ENCODE data around the gene WNT11. TPM values are rescaled to one million over a fixed set of nuclear protein-coding genes. Genes with fewer than 3 reads are reported as not detected.

Gene WNT11
- polyA plus RNA-seq, 1 donor (not counting 4 experiments of a cell fraction or from before 2014, with no cell fraction given), result not detected

DNA sequence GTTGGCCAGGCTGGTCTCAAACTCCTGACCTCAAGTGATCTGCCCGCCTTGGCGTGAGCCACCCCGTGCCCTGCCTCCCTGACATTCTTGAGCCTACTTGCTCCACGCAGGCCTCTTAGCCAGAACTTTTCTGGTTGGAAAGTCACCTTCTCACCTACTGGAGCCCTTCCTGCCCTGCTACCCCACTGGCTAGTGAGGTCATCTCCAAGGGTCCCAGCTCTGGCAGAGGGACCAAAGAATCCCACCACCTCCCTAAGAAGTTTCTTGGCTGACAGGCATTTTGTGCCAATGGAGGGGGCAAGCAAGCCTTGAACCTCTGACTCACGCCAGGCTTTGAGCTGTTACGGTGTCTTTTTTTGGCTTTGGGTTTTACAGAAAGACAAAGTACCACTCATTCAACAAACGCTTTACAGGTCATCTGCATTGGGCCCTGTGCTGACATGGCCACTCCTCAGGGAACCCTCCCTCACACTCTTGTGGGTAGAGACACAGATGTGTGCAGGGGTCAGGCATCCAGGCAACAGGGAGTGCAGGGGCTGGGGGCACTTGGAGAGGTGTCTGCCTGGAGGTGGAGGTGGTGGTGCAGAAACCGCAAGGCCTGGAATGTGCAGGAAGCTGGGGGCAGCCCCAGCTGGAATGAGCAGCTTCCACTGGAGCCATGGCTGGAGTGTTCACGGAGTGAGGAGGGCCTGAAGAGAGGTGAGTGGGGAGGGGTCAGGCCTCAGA, 27.1 kb upstream of the WNT11 start:
- Histone ChIP-seq H3K9ac (ENCODE audit: control insufficient read depth, extremely low read depth, insufficient read depth, low read length) (no peak overlapping the region), H3K27me3 (ENCODE audit: control insufficient read depth, extremely low read depth, insufficient read depth, low read length) (peaks cover 9% of the 10 kb centered on the region), H3K27ac (ENCODE audit: control insufficient read depth, insufficient read depth, low read length) (no peak overlapping the region), H3K4me1 (ENCODE audit: control insufficient read depth, extremely low read depth, insufficient read depth, low read length) (no peaks in the 10 kb centered on the region), H4K20me1 (ENCODE audit: control insufficient read depth, extremely low read depth, insufficient read depth, low read length) (no peaks in the 10 kb centered on the region), H3K9me3 (ENCODE audit: control insufficient read depth, low read depth, low read length) (no peaks in the 10 kb centered on the region), H3K4me3 (ENCODE audit: control insufficient read depth in 2 of 3, extremely low read depth in 1 of 3, insufficient read depth in 2 of 3, low read depth in 1 of 3, low read length in 3 of 3) (no peak overlapping the region), H3K79me2 (ENCODE audit: control insufficient read depth, insufficient read depth, low read length) (no peaks in the 10 kb centered on the region), H3K4me2 (ENCODE audit: control insufficient read depth, extremely low read depth, insufficient read depth, low read depth, low read length) (no peak overlapping the region), H3K36me3 (ENCODE audit: control insufficient read depth in 2 of 2, extremely low read depth in 1 of 2, insufficient read depth in 2 of 2, low read length in 2 of 2) (no peaks in the 10 kb centered on the region), H2AFZ (ENCODE audit: control insufficient read depth, low read length) (no peak overlapping the region), H3K9me1 (ENCODE audit: control insufficient read depth, extremely low read depth, insufficient read depth, low read length) (no peaks in the 10 kb centered on the region)
- FAIRE-seq (no peak), DNase-seq (ENCODE audit: low read depth, low spot score) (no peak)
- TF ChIP-seq, protein P1, sequence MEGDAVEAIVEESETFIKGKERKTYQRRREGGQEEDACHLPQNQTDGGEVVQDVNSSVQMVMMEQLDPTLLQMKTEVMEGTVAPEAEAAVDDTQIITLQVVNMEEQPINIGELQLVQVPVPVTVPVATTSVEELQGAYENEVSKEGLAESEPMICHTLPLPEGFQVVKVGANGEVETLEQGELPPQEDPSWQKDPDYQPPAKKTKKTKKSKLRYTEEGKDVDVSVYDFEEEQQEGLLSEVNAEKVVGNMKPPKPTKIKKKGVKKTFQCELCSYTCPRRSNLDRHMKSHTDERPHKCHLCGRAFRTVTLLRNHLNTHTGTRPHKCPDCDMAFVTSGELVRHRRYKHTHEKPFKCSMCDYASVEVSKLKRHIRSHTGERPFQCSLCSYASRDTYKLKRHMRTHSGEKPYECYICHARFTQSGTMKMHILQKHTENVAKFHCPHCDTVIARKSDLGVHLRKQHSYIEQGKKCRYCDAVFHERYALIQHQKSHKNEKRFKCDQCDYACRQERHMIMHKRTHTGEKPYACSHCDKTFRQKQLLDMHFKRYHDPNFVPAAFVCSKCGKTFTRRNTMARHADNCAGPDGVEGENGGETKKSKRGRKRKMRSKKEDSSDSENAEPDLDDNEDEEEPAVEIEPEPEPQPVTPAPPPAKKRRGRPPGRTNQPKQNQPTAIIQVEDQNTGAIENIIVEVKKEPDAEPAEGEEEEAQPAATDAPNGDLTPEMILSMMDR (optimal IDR thresholded peaks at IDR 0.05 in 1 of 3, IDR thresholded peaks at IDR 0.05 in 1 of 3, conservative IDR thresholded peaks at IDR 0.05 in 1 of 3; ENCODE audit: extremely low read depth in 1 of 3, insufficient read depth in 2 of 3, low read length in 3 of 3), result no peak
- TF ChIP-seq EZH2 (IDR thresholded peaks at IDR 0.05; ENCODE audit: low read length), result no peak
- dilution Hi-C loops (cut with MboI; ENCODE audit: extremely low pct_ligation_motif_present, low sequenced_read_pairs), result no loop called here

DNA sequence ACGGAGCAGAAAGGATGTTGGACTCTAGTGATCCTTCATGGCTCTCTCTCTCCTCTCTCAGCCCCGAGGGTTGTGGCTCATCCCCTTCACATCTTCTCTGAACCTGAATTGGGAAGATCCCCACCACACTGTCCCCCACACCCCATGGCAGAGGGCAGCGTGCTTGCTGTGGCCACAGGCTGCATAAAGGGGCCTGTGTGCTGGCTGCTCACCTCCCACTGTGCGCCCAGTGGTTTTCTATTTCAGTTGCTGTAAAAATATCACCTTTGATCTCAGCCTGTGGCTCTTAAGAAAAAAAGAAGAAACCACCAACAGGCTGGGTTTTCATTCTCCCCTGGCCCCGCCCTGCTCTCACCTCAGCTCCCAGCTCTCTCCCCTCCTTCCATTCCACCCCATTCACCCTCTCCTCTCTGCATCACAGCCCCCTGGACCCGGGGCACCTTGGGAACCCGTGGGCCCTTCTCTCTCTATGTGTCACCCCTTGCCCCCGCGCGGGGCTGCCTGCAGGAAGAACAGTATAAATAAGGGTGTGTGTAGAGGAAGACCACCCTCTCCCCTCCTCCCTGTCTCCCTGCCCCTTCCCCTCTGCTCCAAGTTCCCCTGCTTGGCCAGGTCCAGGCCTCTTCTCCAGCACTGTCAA, 25.8 kb upstream of the WNT11 start:
- no peaks in the 10 kb centered on the region for H3K4me1 ChIP-seq (ENCODE audit: control insufficient read depth, extremely low read depth, insufficient read depth, low read length)
- TF ChIP-seq EZH2 (IDR thresholded peaks at IDR 0.05; ENCODE audit: low read length), result no peak
- TF ChIP-seq, protein P1 (optimal IDR thresholded peaks at IDR 0.05 in 1 of 3, IDR thresholded peaks at IDR 0.05 in 1 of 3, conservative IDR thresholded peaks at IDR 0.05 in 1 of 3; ENCODE audit: extremely low read depth in 1 of 3, insufficient read depth in 2 of 3, low read length in 3 of 3), result no peak
- no peaks in the 10 kb centered on the region for H3K36me3 ChIP-seq (ENCODE audit: control insufficient read depth in 2 of 2, extremely low read depth in 1 of 2, insufficient read depth in 2 of 2, low read length in 2 of 2)
- H3K9me1 ChIP-seq (ENCODE audit: control insufficient read depth, extremely low read depth, insufficient read depth, low read length), result no peaks in the 10 kb centered on the region
- dilution Hi-C loops (cut with MboI; ENCODE audit: extremely low pct_ligation_motif_present, low sequenced_read_pairs), result no loop called here
- FAIRE-seq (no peak), DNase-seq (ENCODE audit: low read depth, low spot score) (no peak)
- no peaks in the 10 kb centered on the region for H3K79me2 ChIP-seq (ENCODE audit: control insufficient read depth, insufficient read depth, low read length)
- H3K9ac ChIP-seq (ENCODE audit: control insufficient read depth, extremely low read depth, insufficient read depth, low read length), result no peak overlapping the region
- no peak overlapping the region for H3K27ac ChIP-seq (ENCODE audit: control insufficient read depth, insufficient read depth, low read length)
- H2AFZ ChIP-seq (ENCODE audit: control insufficient read depth, low read length), result no peak overlapping the region
- no peaks in the 10 kb centered on the region for H4K20me1 ChIP-seq (ENCODE audit: control insufficient read depth, extremely low read depth, insufficient read depth, low read length)
- no peak overlapping the region for H3K4me3 ChIP-seq (ENCODE audit: control insufficient read depth in 2 of 3, extremely low read depth in 1 of 3, insufficient read depth in 2 of 3, low read depth in 1 of 3, low read length in 3 of 3)
- H3K9me3 ChIP-seq (ENCODE audit: control insufficient read depth, low read depth, low read length), result no peaks in the 10 kb centered on the region
- peaks cover 9% of the 10 kb centered on the region for H3K27me3 ChIP-seq (ENCODE audit: control insufficient read depth, extremely low read depth, insufficient read depth, low read length)
- H3K4me2 ChIP-seq (ENCODE audit: control insufficient read depth, extremely low read depth, insufficient read depth, low read depth, low read length), result no peak overlapping the region

Measured in keratinocyte (primary cell).